NCI-H226 (cell line): ENCODE measurements around the gene CHRNA9.

Experiments used
- DNase-seq: peaks from one replicate; pipeline ENCODE4 v3.0.0-alpha.2; 2015

The CHRNA9 gene

DNA sequence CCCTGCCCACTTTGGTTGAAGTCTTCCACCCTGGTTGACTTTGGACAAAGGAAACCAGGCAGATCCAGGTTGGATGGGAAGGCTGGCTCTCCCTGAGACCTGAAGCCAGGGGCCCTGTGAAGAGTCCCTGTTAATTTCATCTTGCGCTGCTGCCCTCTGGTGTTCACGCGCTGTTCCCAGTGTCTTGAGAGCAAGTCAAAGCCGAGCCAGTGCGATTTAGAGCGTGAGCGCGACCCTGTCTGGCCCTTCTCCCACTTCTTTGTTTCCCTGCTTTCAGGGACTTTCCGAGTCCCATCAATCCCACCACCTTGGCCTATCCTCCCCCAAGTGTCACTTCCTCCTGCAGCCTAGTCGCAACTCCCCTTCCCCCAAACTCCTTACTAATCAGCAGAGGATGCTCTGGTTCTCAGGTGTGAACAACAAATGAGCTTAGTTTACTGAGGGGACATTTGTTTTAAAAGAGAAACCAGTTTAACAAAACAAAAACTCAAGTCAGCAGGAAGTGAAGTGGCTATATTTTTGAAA is 25.8 kb upstream of the CHRNA9 start:
- peak; percentile 32 for DNase-seq

DNA sequence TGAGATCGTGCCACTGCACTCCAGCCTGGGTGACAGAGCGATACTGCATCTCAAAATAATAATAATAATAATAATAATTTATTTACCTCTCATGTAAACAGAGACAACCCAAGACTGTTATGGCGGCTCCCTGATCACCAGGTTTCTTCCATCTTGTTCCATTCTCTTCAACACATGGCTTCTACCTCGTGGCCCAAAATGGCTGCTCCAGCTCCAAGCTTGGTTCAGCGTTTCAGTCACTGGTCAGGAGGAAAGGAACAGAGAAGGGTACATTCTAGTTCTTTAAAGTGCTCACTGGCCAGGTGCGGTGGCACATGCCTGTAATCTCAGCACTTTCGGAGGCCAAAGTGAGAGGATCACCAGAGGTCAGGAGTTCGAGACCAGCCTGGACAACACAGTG is 24.9 kb upstream of the CHRNA9 start:
- DNase-seq = no peak

DNA sequence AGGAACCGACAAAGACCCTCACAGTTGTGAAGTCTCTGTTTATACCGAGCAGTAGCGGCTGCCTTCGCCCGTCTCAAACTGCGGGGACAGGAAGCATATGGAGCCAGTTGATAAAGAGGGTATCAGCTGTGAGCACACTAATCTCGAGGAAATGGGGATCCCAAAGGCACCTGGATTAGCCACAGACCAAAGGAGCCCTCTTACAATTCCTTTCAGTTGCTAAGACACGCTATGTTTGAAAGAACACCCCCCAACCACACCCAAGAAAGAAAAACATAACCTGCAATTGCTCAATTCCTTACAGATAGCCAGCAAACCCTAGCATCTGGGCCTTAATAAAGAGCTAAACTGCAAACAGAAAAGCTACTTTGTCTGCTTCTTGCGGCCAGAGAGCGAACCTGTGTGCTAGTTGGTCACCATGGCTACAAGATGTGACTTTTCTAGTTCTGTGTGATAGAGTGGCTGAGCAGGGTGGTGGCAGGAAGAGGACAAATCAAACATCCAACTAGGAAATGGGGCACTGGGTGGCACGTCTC is 23.3 kb upstream of the CHRNA9 start:
- no peak for DNase-seq

DNA sequence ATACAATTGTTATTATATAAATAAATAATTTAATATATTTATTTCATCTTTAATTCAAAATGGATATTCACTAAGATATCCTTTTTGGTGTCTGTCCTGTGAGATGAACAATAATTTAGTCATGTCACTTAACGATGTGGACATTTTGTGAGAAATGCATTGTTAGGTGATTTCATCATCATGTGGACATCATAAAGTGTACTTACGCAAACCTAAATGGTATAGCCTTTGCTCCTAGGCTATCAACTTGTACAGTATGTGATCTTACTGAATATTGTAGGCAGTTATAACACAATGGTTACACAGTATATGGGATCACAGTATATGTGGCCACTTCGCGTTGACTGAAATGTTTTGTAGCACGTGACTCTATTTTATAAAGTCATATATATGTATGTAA is 20.2 kb upstream of the CHRNA9 start:
- DNase-seq = no peak

DNA sequence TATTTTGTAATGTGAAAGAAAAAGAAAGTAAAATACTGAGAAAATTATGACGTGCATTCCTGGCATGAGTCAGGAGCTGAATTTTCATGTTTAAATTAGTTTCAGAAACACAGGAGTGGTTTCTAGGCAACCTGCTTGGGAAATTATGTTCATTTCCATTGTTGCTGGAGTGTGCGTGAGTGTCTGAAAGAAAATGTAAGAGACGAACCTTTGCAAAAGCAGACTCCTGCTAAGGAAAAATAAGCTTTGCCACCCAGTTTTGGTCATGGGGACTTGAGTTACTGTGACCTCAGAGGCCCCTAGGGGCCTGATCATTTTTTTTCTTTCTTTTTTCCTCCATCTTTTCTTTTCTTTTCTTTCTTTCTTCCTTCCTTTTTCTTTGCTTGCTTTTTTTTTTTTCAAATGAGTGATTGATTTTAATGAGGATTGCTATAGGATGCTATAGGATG is 18.8 kb upstream of the CHRNA9 start:
- peak; percentile 68 for DNase-seq

DNA sequence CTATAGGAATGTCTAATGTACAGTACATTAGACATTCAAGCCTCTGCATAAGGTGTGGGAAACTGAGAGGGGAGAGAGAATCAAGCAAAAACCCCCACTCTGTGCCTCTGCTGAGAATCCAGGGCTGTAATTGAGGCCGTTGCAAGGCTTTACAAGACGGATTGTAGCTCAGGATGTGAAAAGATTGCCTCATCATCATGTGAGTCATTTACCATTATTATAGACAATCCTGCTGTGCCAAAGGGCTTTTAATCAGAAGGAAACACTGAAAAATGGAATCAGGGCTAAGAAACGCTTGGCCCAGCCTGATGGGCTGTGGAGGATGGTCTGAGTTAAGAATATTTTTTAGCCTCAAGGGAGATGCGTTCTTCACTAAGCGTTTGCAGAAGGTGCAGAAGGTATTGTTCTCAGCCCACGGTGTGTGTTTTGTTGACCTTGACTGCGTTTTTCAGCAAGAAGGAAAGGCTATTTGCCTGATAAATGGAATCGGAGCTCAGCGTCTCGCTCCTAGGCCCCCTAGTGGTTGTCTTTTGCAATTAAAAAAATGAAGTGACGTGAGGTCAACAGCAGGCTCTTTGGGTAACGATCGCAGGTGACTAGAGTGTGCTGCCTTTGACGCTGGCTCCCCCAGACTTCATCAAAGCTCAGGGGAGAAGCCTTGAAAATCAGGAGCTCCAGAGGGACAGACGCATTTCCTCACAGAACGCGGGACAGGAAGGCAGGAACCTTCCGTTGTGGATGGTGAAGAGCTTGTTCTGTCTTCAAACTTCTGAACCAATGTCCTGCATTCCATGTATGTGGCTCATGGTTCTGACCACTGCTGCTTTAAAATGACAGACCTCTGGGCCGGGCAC is 18.1 kb upstream of the CHRNA9 start:
- peak; percentile 68 for DNase-seq

DNA sequence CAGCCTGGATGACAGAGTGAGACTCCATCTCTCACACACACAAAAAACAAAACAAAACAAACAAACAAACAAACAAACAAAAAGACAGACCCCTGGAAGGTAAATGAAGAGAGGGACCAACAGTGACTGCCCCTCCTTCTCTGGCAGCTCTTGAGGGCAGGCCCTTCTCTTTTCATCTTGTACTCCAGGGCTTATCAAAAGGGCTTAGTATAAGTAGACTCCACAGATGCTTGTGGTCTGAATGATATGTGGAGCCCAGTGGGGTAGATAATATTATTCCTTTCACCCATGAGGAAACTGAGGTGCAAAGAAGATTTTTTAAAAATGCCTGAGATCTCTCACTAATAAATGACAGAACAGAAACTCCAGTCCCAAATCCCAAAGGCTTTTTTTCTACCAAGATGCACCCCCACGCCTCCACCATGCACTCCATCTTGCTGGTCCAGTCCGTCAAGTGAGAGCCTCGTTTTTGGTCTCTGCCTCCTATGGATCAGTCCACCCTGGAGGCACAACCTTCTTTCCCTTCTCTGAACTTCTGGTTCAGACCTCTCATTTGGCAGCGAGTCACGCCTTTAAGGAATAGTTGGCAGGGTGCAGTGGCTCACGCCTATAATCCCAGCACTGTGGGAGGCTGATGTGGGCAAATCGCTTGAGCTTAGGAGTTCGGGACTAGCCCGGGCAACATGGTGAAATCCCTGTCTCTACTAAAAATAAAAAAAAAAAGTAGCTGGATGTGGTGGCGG is 17.0 kb upstream of the CHRNA9 start:
- DNase-seq = peak; percentile 15

DNA sequence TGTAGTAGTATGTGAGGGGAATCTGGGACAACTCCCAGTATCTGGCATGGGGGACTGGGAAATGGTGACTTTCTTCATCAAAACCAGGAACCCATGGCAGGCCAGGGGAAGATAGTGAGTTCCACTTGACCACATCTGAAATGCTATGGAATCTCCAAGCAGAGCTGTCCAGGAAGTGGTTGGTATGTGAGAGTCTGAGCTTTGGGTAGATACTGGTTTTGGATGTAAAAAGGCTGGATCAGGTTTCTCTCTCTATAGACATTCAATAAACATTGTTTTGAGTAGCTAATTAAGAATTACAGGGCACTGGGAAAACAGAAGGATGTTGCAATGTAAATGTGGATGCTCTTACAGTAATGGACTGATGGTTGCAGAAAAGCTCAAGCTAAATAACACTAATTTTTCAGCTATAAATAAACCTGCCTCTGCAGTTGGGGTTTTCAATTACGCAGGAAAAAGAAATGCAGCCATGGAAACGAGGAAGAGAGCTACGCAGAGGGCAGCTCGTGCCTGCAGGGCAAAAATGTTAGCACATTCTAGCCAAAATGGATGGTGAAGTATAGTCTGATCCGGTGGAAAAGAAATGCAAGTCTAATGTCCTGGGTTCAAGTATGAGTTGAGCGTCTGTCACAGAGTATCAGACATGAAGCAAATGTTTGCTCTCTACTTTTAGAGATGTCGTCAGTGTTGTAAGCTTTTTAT is 13.4 kb upstream of the CHRNA9 start:
- no peak for DNase-seq

DNA sequence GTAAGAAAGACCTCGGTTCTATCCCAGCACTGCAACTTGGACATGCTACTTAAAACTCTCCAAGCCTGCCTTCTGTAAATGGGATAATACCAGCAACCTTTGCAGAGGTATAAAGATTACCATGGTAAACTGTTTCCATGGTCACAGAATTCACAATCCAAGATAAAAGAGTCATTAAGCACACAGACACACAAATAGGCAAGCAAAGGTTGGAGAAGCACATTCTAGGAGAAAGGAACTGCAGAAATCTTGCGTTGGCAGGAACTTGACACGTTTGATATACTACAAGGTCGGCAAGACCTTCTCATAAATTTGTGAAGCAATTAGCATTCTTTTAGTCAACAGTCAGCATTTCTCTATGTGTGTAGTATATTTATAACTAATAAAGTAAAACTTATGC is 12.3 kb upstream of the CHRNA9 start:
- no peak for DNase-seq

DNA sequence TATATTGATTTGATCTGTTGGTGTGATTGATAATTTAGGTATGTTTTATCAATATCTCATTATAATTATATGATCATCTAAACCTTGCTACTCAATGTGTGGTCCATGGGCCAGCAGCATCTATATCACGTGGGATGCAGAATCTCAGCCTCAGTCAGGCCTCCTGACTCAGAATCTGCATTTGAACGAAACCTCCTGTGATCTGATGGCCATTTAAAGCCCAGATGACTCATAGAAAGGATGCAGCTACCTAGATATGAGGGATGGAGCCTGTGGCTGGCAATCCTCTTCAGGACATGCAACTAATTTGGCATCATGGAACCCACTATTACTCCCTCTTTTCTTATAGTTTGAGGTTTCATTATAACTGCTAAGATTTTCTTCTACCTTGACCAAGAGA is 11.3 kb upstream of the CHRNA9 start:
- DNase-seq = no peak

DNA sequence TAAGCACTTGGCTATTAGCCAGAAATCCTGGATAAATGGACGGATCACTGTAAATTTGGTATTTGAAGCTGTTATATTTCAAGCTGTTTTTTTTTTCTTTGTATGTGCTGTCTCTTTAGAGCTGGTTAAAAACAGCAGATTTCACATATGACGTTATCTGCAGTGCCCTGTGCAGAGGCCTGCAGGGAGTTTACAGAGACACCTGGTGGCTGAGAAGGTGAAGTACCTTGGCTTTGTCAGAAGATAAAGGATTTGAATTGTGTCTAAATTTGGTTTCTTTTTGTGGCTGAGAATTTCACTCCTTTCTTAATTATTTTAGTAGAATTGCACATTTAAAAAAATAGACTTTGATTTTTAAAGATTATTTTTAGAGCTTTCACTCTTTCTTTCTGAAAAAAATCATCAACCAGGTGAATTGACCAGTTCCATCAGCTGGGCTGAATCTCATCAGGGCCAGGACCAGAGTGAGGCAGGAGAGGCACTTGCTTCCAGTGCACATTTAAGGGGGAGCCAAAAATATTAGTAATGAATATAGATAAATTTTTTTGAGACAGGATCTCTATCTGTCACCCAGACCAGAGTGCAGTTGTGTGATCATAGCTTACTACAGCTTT is 9.6 kb upstream of the CHRNA9 start:
- DNase-seq = peak; percentile 20

DNA sequence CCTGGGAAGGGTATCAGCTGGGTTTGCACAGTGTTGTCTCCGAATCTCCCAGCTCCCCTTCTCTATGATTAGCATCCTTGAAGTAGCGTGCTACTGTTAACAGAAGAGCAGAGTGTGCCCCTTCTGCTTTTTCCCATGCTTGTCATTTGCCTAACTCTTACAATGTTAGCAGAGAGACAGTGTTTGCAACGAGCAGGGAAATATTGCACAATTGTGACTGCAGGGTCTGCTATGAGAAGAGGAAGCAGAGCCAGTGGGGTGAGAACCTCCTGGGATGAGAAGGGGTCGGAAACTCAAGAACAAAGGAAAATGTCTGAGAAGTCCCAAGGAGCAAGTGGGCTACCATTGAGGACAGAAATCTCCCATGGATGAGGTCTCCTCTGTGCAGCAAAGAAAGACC is 7.8 kb upstream of the CHRNA9 start:
- DNase-seq = no peak

DNA sequence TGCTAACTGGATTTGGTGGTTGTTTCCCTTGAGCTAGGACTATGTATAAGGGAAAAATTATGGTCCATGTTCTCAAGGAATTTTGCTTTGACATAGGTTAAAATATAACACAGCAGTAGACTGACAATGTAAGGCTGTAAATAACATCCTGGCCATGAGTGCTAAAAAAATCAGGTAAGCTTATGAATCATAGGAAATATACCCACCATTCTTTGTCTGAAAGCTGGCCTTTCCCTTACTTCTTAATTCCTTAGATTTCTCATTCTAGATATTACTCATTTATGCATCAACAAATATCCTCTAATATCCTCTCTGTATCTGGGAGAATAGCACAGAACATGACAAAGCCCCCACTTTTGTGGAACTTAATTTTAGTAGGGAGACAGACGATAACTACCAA is 6.8 kb upstream of the CHRNA9 start:
- DNase-seq = no peak

DNA sequence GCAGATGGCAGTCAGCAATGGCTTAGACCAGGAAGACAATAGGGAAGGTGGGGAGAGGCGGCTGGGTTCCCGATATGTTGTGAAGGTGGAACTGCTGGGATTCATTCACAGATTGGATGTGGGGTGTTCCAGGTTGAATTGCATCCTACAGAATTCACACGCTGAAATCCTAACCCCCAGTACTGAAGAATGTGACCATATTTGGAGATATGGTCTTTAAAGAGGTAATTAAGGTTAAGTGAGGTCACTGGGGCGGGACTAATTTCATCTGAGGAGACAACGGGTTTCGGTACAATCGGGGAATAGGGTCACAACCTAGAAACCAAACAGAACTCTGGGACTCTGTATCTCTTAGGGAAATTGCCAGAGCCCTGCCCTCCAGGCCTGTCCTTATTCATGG is 5.3 kb upstream of the CHRNA9 start:
- DNase-seq = no peak

DNA sequence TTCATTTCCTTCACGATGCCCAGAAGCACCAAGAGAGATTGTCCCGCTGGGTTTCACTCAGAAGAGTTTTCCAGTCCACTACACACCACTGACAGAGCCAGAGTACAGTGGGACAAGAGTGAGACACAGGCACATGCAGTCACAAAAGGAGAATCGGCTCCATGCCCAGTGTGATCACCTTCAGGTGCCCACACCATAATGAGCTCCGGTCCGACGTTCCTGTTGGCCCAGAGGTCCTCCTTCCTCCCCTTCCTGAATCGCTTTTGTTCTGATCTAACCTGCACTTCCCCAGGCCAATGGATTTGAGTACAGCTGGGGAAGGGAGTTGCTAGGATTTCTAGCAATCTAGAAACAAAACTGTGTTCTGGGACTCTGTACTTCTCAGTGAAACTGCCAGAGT is 4.6 kb upstream of the CHRNA9 start:
- no peak for DNase-seq

DNA sequence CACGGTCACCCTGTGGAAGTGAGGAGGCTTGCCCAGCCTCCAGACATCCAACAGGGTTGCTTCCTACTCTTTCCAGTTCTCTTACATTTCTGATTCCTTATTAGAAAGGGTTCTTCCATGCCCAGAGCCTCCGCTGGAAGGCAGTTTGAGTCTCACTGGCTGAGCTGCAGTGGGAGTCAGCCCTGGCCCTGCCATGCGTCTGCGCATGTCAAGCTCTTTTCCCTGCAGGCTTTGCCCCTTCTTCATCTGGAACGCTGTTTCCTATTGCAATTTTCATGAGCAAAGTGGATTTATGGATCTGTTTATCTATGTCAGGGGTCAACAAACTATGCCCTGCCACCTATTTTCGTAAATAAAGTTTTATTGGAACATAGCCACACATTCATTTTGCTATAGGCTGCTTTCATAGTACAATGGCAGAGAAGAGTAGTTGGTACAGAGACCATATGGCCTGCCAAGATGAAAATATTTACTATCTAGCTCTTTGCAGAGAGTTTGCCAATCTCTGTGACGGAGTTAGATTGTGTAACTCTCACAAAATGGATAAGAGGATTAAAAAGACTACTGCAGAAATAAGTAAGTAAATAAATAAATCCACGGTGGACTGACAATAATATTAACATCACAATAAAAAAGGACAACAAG is 3.9 kb upstream of the CHRNA9 start:
- no peak for DNase-seq

DNA sequence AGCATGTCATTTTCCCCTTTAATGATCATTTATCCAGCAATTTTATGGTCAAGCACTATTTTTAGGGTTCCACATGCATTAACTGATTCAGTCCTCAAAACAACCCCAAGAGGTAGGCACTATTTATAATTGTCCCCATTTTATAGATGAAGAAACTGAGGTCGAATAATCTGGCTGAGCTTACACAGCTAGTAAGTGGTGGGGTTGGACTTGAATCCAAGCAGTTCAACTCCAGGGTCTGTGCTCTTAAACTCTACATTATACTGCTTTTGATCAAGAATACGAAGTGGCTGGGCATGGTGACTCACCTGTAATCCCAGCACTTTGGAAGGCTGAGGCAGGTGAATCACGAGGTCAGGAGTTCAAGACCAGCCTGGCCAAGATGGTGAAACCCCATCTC is 3.2 kb upstream of the CHRNA9 start:
- no peak for DNase-seq

DNA sequence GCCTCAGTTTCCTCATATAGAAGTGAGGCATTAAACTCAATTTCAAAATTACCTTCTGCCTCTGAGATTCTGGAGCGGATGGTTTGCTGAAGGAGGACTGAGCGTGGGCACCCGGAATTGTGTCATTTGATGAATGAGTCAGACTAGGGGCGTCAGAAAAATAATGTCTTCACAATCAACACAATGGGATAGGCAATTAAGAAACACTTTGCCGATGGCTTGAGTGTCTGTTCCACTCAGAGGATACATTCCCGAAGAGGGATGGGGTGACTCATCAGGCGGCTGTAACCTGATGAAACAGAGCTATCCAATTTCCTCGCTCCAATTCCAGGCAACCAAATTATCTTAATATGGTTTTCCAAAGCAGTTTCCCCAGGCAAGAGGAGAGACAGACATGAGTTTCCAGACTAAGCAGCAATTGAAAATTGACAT is 1.2 kb upstream of the CHRNA9 start:
- DNase-seq = peak; percentile 45

DNA sequence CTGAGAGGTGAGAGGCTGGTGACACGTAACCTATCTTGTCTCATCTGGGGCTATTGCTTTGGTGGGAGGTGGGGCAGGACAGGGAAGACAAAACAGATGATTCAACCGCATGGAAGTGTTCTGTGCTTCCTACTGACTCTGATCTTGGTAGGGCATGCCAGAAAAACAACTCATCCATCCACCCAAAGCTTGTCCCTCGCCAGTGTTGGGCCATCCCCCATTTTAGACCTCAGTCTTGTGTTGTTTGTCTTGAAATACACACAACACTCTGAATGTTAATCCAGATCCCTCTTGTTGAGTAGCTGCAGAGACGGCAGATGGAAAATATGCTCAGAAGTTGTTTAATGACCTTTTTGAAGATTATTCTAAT is 377 bp downstream of the CHRNA9 start:
- no peak for DNase-seq

DNA sequence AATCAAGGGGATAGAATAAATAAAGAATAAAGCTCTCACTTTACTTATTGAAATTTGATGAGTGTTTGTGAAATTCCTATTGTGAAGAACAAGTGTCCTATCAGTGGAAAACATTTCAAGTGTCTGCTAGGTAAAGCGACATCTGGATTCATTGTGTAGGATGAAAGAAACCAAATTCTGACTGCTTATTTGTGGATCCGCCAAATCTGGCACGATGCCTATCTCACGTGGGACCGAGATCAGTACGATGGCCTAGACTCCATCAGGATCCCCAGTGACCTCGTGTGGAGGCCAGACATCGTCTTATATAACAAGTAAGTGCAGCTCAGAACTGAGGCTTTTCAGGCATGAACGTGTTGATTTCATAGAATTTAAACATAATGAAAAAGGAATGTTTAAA is 1.9 kb downstream of the CHRNA9 start:
- DNase-seq = no peak

DNA sequence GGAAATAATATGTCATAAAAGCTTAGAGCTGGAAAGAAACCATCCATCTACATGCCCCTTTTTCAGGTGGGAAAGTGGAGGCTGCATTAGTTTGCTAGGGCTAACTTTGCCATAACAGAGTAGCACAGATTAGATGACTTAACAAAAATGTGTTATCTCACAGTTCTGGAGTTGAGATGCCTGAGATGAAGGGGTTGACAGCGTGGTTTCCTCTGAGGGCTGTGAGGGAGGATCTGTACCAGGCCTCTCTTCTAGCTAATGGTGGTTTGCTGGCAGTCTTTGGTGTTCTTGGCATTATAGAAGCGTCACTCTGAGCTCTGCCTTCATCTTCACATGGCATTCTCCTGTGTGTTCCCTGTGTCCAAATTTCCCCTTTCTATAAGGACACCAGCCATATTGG is 2.4 kb downstream of the CHRNA9 start:
- DNase-seq = peak; percentile 24

DNA sequence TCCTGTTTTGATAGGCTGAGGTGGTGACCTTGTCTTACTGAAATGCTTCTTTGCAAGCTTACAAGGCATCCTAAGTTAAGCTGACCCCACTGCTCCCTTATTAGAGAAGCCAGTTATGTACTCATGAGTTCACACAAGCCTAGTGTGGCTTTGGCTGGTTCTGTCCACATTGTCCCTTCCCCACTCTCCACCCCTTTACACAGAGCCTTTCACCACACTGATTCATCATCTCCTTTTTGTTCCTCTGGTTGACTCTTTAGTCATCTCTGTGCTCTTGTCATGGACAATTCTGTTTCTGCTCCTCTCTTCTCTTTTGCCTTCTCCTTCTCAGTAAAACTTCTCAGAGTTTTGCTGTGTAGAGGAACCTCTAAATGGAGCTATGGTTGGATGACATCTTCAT is 4.9 kb downstream of the CHRNA9 start:
- DNase-seq = no peak
